NCI-H526 treated with DMSO at 0.1 percent for 48 hours (cell line): ENCODE results near the gene UBE2E1.
"Not testable (repeated sequence)": the region's sequence is repeated elsewhere in the genome, so short reads cannot be mapped to it uniquely, and the experiment has no call there.

Experiments used
- DNase-seq: peaks from one replicate; lab custom pipeline; 2025; lab: John Stamatoyannopoulos, UW

Gene UBE2E1

DNA sequence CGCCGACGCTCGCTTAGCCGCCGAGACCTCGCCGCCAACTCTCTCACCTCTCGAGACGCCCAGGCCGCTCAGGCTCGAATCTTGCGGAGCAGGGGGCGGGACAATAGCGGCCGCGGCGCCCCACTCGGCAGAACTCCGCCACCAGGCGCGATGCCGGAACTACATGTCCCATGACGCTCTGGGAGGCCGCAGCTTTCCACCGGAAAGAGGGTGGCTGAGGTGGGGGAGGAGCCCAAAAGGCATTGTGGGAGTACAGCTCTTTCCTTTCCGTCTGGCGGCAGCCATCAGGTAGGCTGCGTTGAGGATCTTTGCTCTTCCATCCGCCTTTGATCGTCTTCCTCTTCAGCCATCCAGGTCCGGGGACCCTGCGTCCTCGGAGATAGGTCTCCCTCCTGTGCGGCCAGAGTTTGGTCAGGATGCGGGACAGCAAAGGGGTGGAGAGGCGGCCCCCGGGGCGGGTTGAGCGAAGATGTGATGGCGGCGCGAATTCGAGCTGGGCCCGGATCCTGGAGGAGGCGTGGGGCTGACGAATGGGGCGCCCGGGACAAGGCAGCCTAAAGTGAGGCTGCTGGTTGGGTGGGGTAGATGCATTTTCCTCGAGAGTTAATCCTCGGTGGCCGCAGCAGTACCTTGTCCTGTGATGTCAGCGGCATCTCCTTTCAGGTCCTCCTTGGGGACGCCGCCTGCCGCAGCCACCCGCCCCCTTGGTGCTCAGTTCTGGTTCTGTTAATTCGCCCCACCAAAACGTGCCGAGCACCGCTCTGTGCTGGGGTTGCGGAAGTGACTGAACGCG, 111.3 kb downstream of the UBE2E1 start, which contains the start of the genes NKIRAS1 and RPL15:
Gene NKIRAS1 (minus strand): TSS at position 105 of the 793 bp plus-strand sequence. CDS start 6,086 bp downstream, outside the sequence.
Gene RPL15 (plus strand): TSS at position 247 of the 793 bp plus-strand sequence. CDS start 728 bp downstream, outside the sequence.
- DNase-seq: peak; percentile 86

DNA sequence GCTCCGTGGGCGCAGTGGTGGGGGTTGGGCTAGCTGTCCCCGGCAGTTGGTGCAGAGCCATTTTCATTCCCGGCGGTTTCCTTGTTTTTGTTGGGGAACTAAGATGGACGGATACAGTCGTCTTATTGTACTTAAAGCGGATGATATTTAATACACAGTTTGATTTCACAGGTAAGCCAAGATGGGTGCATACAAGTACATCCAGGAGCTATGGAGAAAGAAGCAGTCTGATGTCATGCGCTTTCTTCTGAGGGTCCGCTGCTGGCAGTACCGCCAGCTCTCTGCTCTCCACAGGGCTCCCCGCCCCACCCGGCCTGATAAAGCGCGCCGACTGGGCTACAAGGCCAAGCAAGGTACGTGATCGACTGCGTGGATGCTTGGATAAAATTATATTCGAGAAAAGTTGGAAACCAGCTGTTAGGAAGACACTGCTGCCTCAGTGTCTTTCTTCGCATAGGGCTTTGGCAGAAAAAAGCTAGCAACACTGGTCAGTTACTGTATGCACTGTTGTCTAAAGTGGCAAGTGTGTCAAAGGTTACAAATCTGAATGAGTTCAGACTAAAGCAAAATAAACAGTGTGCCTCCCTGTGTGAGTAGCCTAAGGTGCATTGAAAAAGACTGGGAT, 112.0 kb downstream of the UBE2E1 start:
- DNase-seq: peak; percentile 38

DNA sequence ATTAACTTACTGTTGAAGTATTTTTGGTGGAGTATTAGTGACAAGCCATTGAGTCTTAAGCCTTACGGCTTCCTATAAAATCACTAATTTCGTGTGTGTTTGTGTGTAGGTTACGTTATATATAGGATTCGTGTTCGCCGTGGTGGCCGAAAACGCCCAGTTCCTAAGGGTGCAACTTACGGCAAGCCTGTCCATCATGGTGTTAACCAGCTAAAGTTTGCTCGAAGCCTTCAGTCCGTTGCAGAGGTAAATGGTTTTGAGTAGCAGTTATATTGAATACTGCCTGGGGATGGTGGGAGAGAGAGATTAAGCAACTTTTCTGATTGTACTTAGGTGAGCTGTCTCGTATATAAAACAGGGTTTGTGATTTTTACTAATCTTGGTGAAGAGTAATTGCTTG, 112.6 kb downstream of the UBE2E1 start:
- DNase-seq: not testable (repeated sequence)

DNA sequence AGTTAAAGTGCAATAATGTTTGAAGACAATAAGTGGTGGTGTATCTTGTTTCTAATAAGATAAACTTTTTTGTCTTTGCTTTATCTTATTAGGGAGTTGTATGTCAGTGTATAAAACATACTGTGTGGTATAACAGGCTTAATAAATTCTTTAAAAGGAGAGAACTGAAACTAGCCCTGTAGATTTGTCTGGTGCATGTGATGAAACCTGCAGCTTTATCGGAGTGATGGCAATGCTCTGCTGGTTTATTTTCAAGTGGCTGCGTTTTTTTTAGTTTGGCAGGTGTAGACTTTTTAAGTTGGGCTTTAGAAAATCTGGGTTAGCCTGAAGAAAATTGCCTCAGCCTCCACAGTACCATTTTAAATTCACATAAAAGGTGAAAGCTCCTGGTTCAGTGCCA, 113.9 kb downstream of the UBE2E1 start:
- DNase-seq: no peak

DNA sequence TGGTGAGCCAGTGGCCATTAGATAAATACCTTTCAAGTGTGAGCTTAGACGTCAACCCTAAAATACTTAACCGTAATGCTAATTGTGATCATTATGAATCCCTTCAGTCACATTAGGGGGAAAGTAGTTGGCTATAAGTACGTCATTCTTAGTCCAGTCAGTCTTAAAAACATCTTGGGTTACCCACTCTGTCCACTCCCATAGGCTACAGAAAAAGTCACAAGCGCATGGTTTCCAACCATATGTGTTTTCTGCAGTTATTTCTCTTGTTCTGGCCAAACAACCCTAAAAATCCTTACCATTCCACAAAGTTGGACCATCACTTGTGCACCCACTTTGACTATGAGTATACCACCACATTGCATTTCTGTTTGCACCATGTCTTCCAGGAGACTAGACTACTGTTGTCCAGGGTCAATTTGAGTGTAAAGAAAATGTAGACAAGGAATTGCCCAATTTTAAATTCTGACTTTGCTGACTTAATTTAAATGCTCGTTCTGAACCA, 114.4 kb downstream of the UBE2E1 start:
- DNase-seq: no peak

DNA sequence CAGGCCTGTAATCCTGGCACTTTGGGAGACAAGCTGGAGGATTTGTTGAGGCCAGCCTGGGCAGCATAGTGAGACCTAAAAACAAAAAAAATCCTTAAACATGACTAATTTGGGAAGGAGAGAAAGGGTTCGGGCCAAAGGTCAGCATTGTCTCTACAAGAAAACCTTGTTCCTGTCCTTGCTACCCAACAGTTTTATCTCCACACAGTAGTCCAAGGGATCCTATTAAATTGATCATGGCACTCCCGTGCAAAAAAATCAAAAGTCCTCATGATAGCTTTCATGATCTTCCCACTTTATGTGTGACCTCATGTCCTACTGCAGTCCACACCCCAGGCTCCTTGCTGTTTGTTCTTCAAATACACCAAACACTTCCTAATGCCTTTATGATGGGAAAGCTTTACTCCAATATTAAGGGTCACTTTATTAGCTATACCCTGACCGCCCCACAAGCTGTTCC, 115.3 kb downstream of the UBE2E1 start:
- no peak for DNase-seq

DNA sequence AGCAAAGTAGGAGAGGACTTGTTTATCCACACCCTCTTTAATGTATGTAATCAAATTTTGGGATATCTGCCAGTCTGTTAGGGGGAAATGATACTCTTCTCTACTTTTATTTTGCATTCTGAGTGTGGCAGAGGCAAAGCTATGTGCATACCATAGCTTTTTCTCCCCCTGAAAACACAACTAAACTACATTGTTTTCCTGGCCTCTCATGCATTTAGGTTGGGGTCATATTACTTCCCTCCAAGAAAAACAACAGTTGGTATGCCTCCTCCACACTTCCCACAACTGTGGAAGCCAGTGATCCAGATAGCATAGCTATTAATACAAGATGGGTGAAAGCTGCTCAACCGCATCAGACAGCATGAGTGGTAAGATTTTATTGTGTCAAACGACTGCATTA, 118.0 kb downstream of the UBE2E1 start:
- no peak for DNase-seq

DNA sequence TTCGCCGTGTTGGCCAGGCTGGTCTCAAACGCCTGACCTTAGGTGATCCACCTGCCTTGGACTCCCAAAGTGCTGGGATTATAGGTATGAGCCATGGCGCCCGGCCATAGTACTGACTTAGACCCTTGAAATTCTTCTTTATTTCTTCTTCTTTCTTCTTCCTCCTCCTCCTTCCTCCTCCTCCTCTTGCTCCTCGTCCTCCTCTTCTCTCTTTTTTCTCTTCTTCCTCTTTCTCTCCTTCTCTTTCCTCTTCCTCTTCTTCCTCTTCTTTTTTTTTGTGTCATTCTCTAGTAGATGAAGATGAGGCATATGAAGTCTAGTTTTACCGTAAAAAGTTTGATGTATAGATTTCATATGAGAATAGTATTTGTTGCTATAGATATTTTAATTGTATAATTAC, 120.5 kb downstream of the UBE2E1 start:
- no peak for DNase-seq

DNA sequence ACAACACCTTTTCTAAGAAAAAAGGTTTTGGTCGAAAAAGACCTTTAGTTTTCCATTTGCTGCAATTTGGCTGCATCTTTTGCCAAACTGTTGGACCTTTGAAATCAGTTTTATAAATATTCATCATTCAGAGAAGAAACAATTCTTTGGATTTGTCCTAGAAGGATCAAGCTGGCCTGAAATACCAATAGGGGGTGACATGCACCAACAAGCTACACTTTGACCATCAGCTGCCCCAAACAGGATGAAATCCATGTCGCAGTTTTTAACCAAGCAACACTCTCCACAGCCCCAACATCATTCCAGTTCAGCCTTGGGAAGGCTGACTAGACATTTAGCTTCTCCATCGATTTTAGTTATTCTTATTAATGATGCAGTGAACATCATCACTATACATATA, 121.0 kb downstream of the UBE2E1 start:
- no peak for DNase-seq

DNA sequence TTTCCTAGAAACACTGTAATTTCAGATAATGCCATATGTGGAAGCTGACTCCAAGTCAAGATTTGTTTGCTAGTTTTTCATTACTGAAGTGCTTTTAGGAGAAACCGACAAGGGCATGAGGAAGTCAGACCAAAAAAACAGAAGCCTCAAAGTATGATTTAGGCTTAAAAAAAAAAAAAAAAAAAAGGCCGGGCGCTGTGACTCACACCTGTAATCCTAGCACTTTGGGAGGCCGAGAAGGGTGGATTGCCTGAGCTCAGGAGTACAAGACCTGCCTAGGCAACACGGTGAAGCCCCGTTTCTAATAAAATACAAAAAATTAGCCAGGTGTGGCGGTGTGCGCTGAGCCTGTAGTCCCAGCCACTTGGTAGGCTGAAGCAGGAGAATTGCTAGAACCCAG, 122.8 kb downstream of the UBE2E1 start:
- no peak for DNase-seq

DNA sequence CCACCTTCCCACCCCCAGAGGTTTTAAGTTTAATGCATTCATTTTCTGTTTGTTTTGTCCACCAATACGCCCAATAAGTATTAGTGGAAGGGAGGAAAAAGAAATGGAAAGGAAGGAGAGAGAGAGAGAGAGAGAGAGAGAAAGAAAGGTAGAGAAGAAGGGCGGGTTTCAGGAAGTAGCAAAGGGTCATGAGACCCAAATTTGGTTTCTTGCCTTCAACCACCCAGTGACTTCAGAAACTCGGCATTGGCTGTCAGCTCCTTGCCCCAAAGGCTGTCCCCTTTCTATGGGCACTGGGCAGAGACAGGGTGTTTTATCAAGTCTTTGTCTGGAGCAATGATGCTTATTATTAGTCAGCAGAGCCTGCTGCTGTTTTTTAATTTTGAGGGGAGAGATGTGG, 125.8 kb downstream of the UBE2E1 start:
- DNase-seq: no peak

DNA sequence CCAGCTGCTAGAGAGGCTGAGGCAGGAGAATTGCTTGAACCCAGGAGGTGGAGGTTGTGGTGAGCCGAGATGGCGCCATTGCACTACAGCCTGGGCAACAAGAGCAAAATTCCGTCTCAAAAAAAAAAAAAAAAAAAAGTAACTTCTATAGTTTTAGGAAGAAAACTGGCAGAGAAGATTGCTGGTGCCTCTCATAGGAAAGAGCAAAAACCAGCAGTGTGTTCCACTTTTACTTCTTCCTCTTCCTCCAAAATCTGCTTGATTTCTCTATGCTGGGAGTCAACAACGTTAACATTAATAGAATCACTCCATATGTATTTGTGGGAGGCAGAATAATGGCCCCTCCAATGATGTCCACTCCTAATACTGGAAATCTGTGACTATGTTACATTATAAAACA, 126.8 kb downstream of the UBE2E1 start:
- no peak for DNase-seq

DNA sequence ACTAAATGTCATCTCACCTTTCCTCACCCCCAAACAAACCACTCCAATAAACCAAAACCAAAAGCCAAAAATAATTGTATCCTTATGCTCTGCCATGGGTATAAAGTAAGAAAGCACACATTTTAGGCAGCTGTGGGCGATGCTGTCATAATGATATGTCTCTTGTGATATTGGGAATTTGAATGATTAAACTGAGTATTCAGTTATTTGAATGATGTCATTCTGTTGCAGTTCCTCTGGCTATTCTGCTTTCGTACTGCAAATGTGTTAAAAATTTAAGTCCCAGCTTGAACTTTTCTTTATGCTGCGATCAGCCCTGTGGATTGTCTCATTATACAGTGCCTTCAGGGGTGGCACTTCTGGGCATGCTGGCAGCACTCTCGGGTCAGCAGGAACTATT, 128.5 kb downstream of the UBE2E1 start:
- DNase-seq: no peak

DNA sequence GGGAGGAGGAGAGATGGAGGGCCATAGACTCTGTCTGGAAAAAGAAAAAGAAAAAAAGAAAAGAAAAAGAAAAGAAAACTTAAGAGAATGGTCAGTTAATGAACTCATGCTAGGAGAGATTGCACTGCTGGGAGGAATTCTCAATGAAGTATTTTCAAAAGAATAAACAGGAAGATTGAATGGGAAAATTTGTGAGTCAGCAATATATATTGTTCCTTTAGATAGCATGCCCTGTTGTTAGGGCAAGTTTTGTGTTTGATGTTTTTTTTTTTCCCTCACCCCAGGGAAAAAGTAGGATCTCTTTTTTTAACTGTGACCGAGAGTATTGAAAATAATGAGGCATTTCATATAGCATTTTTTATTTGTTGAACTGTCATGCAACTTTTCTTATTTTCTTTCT, 131.5 kb downstream of the UBE2E1 start:
- DNase-seq: no peak

DNA sequence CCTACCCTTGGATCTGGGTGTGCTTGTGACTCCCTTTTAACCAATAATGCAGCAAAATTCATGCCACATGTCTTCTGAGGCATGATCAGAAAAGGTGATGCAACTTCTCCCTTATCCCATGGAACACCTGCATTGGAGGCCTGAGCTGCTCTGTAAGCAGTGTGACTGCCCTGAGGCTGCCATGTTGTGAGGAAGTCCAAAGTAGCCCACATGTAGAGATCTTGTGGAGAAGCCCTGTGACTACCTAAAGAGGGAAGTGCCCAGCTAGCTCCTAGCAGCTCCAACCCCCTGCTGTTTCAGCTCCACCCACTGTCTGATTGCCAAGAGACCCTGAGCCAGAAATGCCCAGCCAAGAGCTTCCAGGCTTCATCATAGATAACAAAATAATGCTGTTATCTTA, 132.9 kb downstream of the UBE2E1 start:
- no peak for DNase-seq

DNA sequence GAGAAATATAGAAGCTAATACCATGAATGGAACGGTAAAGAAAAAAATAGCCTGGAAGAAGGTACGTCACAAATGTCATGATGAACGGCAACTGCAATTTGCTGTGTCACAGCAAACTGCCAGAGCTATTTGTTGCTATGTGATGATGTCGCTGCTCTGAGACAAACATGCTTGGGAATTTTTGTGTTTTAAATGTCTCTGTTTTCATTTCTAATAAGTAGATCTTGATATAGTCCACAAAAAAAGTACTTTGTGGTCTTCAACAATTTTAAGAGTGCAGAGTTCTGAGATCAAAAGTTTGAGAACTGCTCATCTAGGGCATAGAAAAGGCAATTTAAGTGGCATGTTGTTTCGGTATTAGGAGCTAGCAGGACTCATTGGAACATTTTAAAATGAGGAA, 135.0 kb downstream of the UBE2E1 start:
- DNase-seq: no peak
